PC-3 (cell line): Measurements from ENCODE around the gene TMCC2. TPM values are rescaled to one million over a fixed set of nuclear protein-coding genes. Genes with fewer than 3 reads are reported as not detected.

Source experiments
- ATAC-seq: fragments of 200-7000 bp; cut with Tn5 transposase; 2 replicates; pipeline ENCODE4 v1.9.1; 2020; ENCODE audit warnings: mild to moderate bottlenecking, moderate library complexity
- BruUV-seq: library from RNA; stranded (reverse); fragments of 400-500 nt; replicated peaks from 2 replicates; lab custom pipeline; 2021; lab: Mats Ljungman, UMichigan
- CTCF ChIA-PET: fragments of 300-600 bp; sonication (Branson Sonifier 250); formaldehyde crosslinking; loops from one replicate; lab custom pipeline; 2022; ENCODE audit warnings: antibody characterized with exemption; lab: Charles Lee
- POLR2A ChIA-PET: fragments of 300-600 bp; sonication (Branson Sonifier 250); formaldehyde crosslinking; loops from one replicate; lab custom pipeline; 2022; ENCODE audit warnings: antibody characterized with exemption; ENCODE audit not compliant: unreplicated experiment; lab: Charles Lee
- DNase-seq: peaks from one replicate; pipeline ENCODE4 v3.0.0-alpha.2; 2015
- H2AFZ ChIP-seq: fragments of 300-600 bp; sonication (generic); 2 replicates; pipeline ENCODE4 v1.6.0; 2016; ENCODE audit warnings: antibody characterized with exemption, low read length
- H3F3A ChIP-seq: fragments of 300-600 bp; sonication (generic); one replicate; pipeline ENCODE4 v1.6.0; 2017; ENCODE audit warnings: antibody characterized with exemption, low read length, control low read depth, mild to moderate bottlenecking; ENCODE audit not compliant: unreplicated experiment
- H3K27ac ChIP-seq: fragments of 300-600 bp; sonication (generic); 2 replicates; pipeline ENCODE4 v1.5.1; 2016; ENCODE audit warnings: mild to moderate bottlenecking, low read length
- H3K27me3 ChIP-seq: fragments of 300-600 bp; sonication (generic); 2 replicates; pipeline ENCODE4 v1.6.1; 2016; ENCODE audit warnings: low read length, mixed read lengths
- H3K36me3 ChIP-seq: fragments of 300-600 bp; sonication (generic); 2 replicates; pipeline ENCODE4 v1.6.1; 2016; ENCODE audit warnings: low read depth, mixed run types, low read length, mixed read lengths
- H3K4me1 ChIP-seq: fragments of 300-600 bp; sonication (generic); 2 replicates; pipeline ENCODE4 v1.5.1; 2016; ENCODE audit warnings: low read length; ENCODE audit not compliant: insufficient read depth
- H3K4me2 ChIP-seq: fragments of 300-600 bp; sonication (generic); 2 replicates; pipeline ENCODE4 v1.6.0; 2016; ENCODE audit warnings: low read length
- H3K4me3 ChIP-seq: fragments of 300-600 bp; sonication (generic); 2 replicates; pipeline ENCODE4 v1.5.1; 2016; ENCODE audit warnings: mild to moderate bottlenecking, low read length, mixed read lengths
- H3K79me2 ChIP-seq: fragments of 300-600 bp; sonication (generic); 2 replicates; pipeline ENCODE4 v1.6.1; 2017; ENCODE audit warnings: low read length, mixed read lengths
- H3K9ac ChIP-seq: fragments of 300-600 bp; sonication (generic); 2 replicates; pipeline ENCODE4 v1.6.0; 2016; ENCODE audit warnings: mild to moderate bottlenecking, low read length
- H3K9me2 ChIP-seq: fragments of 300-600 bp; sonication (generic); replicated peaks from 2 replicates; pipeline ENCODE4 v1.6.1; 2016; ENCODE audit warnings: mixed run types, low read length, mixed read lengths
- H3K9me3 ChIP-seq: fragments of 300-600 bp; sonication (generic); 2 replicates; pipeline ENCODE4 v1.6.1; 2016; ENCODE audit warnings: low read length, mixed read lengths
- H4K20me1 ChIP-seq: fragments of 300-600 bp; sonication (generic); 2 replicates; pipeline ENCODE4 v1.6.1; 2016; ENCODE audit warnings: low read length, mixed read lengths
- EZH2 ChIP-seq: fragments of 300-600 bp; sonication (generic); IDR thresholded peaks from one replicate; pipeline ENCODE4 v1.6.1; 2017; ENCODE audit warnings: antibody characterized with exemption, mild to moderate bottlenecking, low read length; ENCODE audit not compliant: unreplicated experiment
- EZH2phosphoT487 ChIP-seq: fragments of 300-600 bp; sonication (generic); IDR thresholded peaks from 2 replicates; pipeline ENCODE4 v1.6.1; 2018; ENCODE audit warnings: mild to moderate bottlenecking, antibody characterized with exemption, low read length, borderline replicate concordance
- intact Hi-C: fragments of 100-400 bp; cut with micrococcal nuclease; formaldehyde crosslinking; loops from 2 replicates; pipeline ENCODE4 v1.9.0; 2023
- total RNA-seq: library from RNA; depleted of rRNA; stranded (reverse); fragments of >200 nt; gene quantifications from 2 replicates; pipeline ENCODE4 v1.2.3, GENCODE V29; 2014
- TF ChIP-seq, protein P1 (sequence below): fragments of 300-600 bp; sonication (generic); conservative IDR thresholded peaks from 2 replicates; pipeline ENCODE4 v1.5.1; 2017; ENCODE audit warnings: antibody characterized with exemption, low read depth, mild to moderate bottlenecking, low read length

Gene TMCC2
- total RNA-seq, 1 experiment from 2014 or later = 8.7 TPM

DNA sequence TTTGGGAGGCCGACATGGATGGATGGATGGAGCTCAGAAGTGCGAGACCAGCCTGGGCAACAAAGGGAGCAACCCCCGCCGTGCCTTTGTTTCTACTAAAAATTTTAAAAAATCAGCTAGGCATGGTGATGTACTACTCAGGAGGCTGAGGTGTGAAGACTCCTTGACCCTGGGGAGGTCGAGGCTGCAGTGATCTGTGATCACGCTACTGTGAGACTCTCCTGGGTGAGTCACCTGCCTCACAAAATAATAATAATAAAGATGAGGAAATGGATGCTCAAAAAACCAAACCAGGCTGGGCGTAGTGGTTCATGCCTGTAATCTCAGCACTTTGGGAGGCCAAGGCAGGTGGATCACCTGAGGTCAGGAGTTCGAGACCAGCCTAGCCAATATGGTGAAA, 35.5 kb upstream of the TMCC2 start:
- Histone ChIP-seq H3K4me3 (no peak overlapping the region), H3K4me1 (peaks cover 12% of the 10 kb centered on the region), H3K79me2 (peaks cover 56% of the 10 kb centered on the region), H3K4me2 (no peak overlapping the region), H2AFZ (no peak overlapping the region), H3K27me3 (no peaks in the 10 kb centered on the region), H3K9ac (no peak overlapping the region), H3K27ac (no peak overlapping the region), H3K9me2 (no peaks in the 10 kb centered on the region), H4K20me1 (no peaks in the 10 kb centered on the region), H3F3A (no peaks in the 10 kb centered on the region), H3K9me3 (no peaks in the 10 kb centered on the region), H3K36me3 (no peaks in the 10 kb centered on the region; the same call in 1 of the 2 replicates)
- no TSS peak for BruUV-seq
- POLR2A ChIA-PET = interaction anchor here (0.6 kb wide), 1 partner anchor 246 kb away, joined by 8 read pairs; no protein-coding TSS in a partner anchor
- DNase-seq (no peak), ATAC-seq (no peak)
- TF ChIP-seq EZH2phosphoT487 (no peak), EZH2 (no peak)
- TF ChIP-seq, protein P1, sequence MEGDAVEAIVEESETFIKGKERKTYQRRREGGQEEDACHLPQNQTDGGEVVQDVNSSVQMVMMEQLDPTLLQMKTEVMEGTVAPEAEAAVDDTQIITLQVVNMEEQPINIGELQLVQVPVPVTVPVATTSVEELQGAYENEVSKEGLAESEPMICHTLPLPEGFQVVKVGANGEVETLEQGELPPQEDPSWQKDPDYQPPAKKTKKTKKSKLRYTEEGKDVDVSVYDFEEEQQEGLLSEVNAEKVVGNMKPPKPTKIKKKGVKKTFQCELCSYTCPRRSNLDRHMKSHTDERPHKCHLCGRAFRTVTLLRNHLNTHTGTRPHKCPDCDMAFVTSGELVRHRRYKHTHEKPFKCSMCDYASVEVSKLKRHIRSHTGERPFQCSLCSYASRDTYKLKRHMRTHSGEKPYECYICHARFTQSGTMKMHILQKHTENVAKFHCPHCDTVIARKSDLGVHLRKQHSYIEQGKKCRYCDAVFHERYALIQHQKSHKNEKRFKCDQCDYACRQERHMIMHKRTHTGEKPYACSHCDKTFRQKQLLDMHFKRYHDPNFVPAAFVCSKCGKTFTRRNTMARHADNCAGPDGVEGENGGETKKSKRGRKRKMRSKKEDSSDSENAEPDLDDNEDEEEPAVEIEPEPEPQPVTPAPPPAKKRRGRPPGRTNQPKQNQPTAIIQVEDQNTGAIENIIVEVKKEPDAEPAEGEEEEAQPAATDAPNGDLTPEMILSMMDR = no peak
- intact Hi-C loops = no loop called here
- CTCF ChIA-PET = no interaction called here

DNA sequence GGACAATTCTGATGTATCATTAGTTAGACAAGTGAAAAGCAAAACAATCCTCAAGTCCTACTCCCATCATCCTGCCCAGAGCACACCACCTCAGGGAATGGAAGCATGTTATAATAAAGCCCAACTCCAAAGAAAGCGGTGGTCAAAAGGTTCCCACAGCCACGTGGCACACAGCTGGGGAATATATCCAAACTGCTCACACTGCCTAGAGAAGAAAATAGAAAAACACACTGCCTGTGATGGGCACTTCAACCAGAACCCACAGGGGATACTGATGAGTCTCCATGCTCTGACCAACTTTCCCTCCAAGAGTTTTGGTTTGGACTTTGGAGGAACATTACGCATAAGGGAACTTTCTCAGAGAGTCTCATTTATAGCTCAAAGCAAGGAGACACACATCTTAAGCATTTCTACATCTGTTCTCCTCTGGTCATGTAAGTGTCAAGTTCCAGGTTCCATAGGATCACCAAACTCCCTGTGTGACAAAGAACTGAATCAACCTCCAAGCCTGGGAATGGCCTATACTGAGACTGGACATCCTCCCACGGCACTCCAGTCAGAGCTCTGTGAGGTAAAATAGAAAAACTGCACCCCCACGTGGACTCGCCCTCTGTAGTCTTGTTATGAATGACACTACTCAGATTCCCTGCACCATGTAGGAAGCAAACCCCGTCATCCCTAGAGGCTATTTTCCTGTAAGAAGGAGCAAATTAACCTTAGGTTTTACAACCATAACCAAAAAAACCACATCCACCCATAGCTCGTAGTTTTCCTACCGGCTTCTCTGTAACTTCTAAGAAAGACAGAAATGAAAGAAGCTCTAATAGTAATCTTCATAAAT, 28.4 kb upstream of the TMCC2 start:
- CTCF ChIA-PET = interaction anchor here (0.6 kb wide), 2 partner anchors 24 to 67 kb away, joined by 8 to 20 read pairs; no protein-coding TSS in a partner anchor

More for the DNA sequence above, 28.4 kb upstream of the TMCC2 start:
- intact Hi-C loops = no loop called here
- DNase-seq = peak; percentile 33
- Histone ChIP-seq H3K27me3 (no peaks in the 10 kb centered on the region), H3K27ac (no peak overlapping the region), H3K9me2 (no peaks in the 10 kb centered on the region), H3K9me3 (no peaks in the 10 kb centered on the region), H3K9ac (no peak overlapping the region), H3K79me2 (peaks cover 50% of the 10 kb centered on the region), H3K4me2 (no peak overlapping the region), H2AFZ (no peak overlapping the region), H3K4me1 (peaks cover 10% of the 10 kb centered on the region; the same call in 1 of the 2 replicates), H3F3A (no peaks in the 10 kb centered on the region), H3K4me3 (no peak overlapping the region), H3K36me3 (no peaks in the 10 kb centered on the region), H4K20me1 (no peaks in the 10 kb centered on the region)
- TF ChIP-seq, protein P1 = no peak
- TF ChIP-seq EZH2 = no peak
- no peak for TF ChIP-seq EZH2phosphoT487
- BruUV-seq = no TSS peak
- POLR2A ChIA-PET = no interaction called here
- peak; percentile 64 for ATAC-seq
